Activated T-cell treated with anti-CD3 and anti-CD28 coated beads, Interleukin-2, amount 50 U/mL, for 24 hours (primary cell): Measurements from ENCODE around the gene FAM204A.

ENCODE experiments used
- DNase-seq: peaks from one replicate; pipeline ENCODE4 v3.0.0-alpha.2; 2020
- H3K27ac Mint-ChIP-seq: 2 replicates; pipeline ENCODE4 v1.8.0; 2020; ENCODE audit warnings: mild to moderate bottlenecking, mixed read lengths
- H3K27me3 Mint-ChIP-seq: 2 replicates; pipeline ENCODE4 v1.8.0; 2020; ENCODE audit warnings: mixed read lengths
- H3K36me3 Mint-ChIP-seq: 2 replicates; pipeline ENCODE4 v1.8.0; 2020; ENCODE audit warnings: low read depth, mixed read lengths
- H3K4me1 Mint-ChIP-seq: 2 replicates; pipeline ENCODE4 v1.8.0; 2020; ENCODE audit warnings: low read depth, mixed read lengths
- H3K4me3 Mint-ChIP-seq: 2 replicates; pipeline ENCODE4 v1.8.0; 2020; ENCODE audit warnings: mild to moderate bottlenecking, moderate library complexity, mixed read lengths
- H3K9me3 Mint-ChIP-seq: 2 replicates; pipeline ENCODE4 v1.8.0; 2020; ENCODE audit warnings: mixed read lengths

Gene FAM204A

DNA sequence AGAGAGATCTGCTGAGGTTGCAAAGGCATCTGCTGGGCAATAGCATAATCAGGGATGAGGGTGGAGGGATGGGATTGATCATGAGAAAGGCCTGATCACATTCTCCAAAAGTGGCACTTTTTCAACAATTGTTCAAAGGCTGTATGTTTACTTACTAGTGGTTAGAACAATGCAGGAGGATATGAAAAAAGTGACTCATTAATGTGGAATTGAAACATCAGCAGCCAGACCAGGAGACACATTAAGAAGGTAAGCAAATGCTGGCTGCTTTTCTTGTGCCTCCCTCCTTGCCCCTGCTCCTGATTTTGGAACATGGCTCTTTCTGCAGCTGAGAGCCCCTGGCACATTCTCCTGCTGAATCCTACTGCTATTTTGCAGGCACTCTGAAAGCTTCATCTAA, 63.5 kb downstream of the FAM204A start:
- no peaks in the 10 kb centered on the region for H3K36me3 Mint-ChIP-seq
- no peak for DNase-seq

DNA sequence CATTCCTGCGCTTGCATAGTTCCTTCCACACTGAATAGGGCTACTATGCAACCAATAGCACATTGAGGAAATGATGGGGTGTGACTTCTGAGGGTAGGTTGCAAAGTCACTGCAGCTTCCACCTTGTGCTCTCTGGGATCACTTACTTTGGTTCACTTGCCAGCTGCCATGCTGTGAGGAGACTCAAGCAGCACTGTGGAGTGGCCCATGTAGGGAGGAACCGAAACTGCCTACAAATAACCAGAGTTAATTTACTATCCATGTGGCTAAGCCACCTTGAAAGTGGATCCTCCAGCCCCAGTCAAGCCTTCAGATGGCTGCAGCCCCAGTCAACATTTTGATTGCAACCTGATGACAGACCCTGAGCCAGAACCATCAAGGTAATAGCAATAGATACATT, 64.3 kb downstream of the FAM204A start:
- Mint-ChIP-seq H3K4me1 (no peaks in the 10 kb centered on the region), H3K9me3 (peaks cover 8% of the 10 kb centered on the region), H3K36me3 (no peaks in the 10 kb centered on the region), H3K4me3 (no peak overlapping the region), H3K27me3 (peaks cover 11% of the 10 kb centered on the region), H3K27ac (no peak overlapping the region)
- no peak for DNase-seq

More for the DNA sequence above, 63.5 kb downstream of the FAM204A start:
- H3K9me3 Mint-ChIP-seq: peaks cover 8% of the 10 kb centered on the region
- H3K4me1 Mint-ChIP-seq: no peaks in the 10 kb centered on the region
- no peak overlapping the region for H3K27ac Mint-ChIP-seq
- no peak overlapping the region for H3K4me3 Mint-ChIP-seq
- peaks cover 15% of the 10 kb centered on the region for H3K27me3 Mint-ChIP-seq

DNA sequence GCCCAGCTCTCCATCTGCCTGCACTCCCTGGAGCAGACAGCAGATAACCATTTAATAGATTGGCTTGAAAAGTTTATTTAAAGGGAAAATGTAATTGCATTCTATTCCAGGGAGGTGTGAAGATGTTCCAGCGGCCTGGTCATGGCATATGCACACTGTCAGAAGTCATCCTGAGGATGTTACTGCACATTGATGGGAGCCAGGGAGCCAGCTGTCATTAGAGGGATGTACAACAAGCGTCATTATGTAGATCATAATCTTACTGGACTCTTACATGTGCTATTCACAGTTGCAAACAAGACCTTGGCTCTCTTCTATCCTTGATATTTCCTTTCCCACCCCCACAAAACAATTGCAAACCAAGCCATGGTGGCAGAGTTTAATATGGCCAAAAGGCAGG, 65.4 kb downstream of the FAM204A start:
- H3K4me3 Mint-ChIP-seq: no peak overlapping the region
- H3K36me3 Mint-ChIP-seq: no peaks in the 10 kb centered on the region
- H3K4me1 Mint-ChIP-seq: no peaks in the 10 kb centered on the region
- H3K9me3 Mint-ChIP-seq: peaks cover 8% of the 10 kb centered on the region
- peaks cover 20% of the 10 kb centered on the region for H3K27me3 Mint-ChIP-seq
- DNase-seq: no peak
- no peak overlapping the region for H3K27ac Mint-ChIP-seq

DNA sequence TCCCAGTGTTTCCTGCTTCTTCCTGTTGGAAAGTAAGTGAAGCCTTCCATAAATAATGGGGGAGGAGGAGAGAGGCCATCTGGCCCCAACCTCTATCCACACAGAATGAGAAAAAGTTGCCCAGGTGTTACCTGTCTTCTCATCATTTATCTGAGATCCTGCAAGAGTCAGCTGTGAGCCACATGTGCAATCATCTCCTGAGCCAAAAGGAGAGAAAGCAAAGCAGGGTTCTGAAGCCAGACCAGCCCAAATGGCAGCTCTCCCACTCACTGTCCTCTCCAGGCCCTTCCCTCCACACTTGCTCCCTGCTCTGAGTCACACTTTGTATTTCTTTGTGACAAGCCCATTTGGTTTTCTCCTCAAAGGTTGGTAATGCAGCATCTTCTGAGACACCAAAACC, 65.9 kb downstream of the FAM204A start:
- Mint-ChIP-seq H3K9me3 (peaks cover 8% of the 10 kb centered on the region), H3K27ac (no peak overlapping the region), H3K36me3 (no peaks in the 10 kb centered on the region), H3K27me3 (peaks cover 22% of the 10 kb centered on the region), H3K4me1 (no peaks in the 10 kb centered on the region), H3K4me3 (no peak overlapping the region)
- no peak for DNase-seq

DNA sequence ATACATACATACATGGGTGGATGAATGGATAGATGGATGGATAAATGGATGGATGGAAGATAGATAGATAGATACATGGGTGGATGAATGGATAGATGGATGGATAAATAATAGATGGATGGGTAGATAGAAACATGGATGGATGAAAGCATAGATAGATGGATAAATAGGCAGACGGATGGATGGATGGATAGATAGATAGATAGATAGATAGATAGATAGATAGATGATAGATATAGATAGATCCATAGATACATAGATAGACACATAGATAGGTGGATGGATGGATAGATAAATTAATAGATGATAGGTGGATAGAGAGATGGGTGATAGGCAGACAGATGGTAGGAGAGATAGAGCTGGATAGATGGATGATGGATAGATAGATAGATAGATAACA, 68.5 kb downstream of the FAM204A start:
- no peaks in the 10 kb centered on the region for H3K36me3 Mint-ChIP-seq
- peaks cover 37% of the 10 kb centered on the region for H3K27me3 Mint-ChIP-seq
- H3K27ac Mint-ChIP-seq: no peak overlapping the region
- peaks cover 8% of the 10 kb centered on the region for H3K9me3 Mint-ChIP-seq
- no peak overlapping the region for H3K4me3 Mint-ChIP-seq
- DNase-seq: no peak
- H3K4me1 Mint-ChIP-seq: no peaks in the 10 kb centered on the region

DNA sequence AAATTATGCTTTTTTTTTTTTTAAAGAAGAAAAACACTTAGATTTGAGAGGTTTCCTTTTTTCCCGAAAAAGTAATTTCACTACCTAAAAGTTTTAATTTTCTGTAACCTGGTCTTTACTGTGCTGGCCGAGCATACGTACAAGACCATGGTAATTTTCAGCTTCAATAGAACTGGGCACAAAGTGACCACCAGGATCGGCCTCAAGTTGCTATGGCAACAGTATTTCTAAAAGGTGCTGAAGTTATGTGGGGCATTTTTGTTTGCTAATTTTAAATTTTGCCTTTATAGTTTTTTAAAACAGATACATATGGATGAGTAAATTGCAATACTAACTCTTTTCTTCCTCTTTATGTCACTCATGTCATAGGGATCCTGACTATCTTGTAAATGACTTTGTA, 69.4 kb downstream of the FAM204A start:
- Mint-ChIP-seq H3K27me3 (peaks cover 45% of the 10 kb centered on the region), H3K27ac (no peak overlapping the region), H3K9me3 (peaks cover 4% of the 10 kb centered on the region), H3K36me3 (no peaks in the 10 kb centered on the region), H3K4me3 (no peak overlapping the region), H3K4me1 (no peaks in the 10 kb centered on the region)
- no peak for DNase-seq

DNA sequence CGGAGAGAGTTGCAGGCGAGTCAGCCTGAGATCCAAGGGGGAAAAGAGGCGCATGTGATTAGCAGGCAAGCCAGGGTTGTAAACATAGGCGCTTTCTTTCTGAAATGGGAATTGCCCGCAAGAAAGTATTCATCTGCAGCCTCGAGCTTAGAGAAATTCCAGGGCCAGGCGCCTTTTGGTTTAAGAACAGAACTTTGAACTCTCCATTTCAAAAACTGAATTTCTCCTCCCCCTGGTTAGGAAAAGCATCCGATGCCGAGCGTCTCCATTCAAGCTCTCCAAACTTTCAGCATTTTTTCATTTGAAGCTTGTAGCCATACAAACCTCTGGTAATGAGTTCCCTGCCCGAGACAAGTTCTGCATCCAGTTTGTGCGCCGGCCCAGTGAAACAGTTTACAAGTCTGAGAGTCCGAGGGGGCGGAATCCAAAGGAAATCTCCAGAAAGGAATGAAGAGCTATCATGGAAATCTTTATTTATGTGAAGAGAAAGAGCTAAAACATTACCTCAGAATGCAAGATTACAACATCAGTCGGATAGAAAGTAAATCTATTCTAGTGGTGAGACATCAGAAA, 69.9 kb downstream of the FAM204A start:
- Mint-ChIP-seq H3K4me3 (no peak overlapping the region), H3K9me3 (no peaks in the 10 kb centered on the region), H3K36me3 (no peaks in the 10 kb centered on the region), H3K4me1 (no peaks in the 10 kb centered on the region), H3K27ac (no peak overlapping the region), H3K27me3 (peaks cover 47% of the 10 kb centered on the region)
- no peak for DNase-seq

DNA sequence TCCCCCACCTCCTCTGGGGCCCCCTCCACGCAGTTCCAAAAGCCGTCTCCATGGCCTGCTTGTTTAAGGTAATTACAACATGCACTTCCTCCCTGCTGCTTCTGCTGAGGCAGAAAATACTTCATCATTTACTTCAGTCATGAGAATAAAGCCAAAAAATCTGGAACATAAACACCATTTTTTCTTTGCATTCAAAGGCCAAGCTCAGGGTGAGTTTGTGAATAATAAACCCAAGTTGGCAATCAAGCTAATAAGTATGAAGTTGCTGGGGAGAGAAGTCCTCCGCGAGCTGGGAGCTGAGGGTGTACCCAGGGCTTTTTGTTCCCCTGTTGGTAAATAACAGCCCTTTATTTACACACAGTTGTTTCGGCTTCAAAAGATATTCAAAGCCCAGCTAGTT, 70.5 kb downstream of the FAM204A start:
- Mint-ChIP-seq H3K4me1 (no peaks in the 10 kb centered on the region), H3K27ac (no peak overlapping the region), H3K27me3 (peaks cover 53% of the 10 kb centered on the region), H3K36me3 (no peaks in the 10 kb centered on the region), H3K9me3 (no peaks in the 10 kb centered on the region), H3K4me3 (no peak overlapping the region)
- DNase-seq: no peak

DNA sequence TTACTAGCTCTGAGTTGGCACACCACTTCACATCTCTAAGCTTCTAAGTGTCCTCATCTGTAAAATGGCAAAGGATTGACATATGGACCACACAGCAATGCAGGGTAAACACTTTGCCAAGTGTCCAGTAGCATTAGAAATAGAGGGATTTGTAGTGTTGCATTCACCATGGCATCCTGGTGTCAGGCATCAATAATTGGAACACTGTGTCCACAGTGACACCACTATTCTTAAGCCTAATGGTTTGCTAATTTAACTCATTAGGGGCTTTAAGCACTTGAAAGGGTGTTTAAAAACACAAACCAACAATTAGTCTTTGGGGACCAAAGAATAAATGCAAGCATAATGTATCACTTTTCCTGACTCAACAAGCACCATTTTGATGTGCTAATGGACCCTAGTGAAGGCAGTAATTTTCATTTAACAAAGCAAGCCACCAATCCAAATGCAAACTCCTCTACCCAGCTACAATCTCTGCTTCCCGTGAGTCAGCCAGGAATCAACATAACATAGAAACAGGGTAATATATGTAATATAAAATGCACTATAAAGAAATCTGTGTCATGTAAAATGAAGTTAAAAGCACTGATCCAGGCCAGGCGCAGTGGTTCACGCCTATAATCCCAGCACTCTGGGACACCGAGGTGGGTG, 75.9 kb downstream of the FAM204A start:
- DNase-seq: no peak
- H3K27ac Mint-ChIP-seq: no peak overlapping the region
- H3K9me3 Mint-ChIP-seq: no peaks in the 10 kb centered on the region
- no peaks in the 10 kb centered on the region for H3K36me3 Mint-ChIP-seq
- H3K4me1 Mint-ChIP-seq: no peaks in the 10 kb centered on the region
- H3K27me3 Mint-ChIP-seq: peaks cover 85% of the 10 kb centered on the region
- H3K4me3 Mint-ChIP-seq: no peak overlapping the region

DNA sequence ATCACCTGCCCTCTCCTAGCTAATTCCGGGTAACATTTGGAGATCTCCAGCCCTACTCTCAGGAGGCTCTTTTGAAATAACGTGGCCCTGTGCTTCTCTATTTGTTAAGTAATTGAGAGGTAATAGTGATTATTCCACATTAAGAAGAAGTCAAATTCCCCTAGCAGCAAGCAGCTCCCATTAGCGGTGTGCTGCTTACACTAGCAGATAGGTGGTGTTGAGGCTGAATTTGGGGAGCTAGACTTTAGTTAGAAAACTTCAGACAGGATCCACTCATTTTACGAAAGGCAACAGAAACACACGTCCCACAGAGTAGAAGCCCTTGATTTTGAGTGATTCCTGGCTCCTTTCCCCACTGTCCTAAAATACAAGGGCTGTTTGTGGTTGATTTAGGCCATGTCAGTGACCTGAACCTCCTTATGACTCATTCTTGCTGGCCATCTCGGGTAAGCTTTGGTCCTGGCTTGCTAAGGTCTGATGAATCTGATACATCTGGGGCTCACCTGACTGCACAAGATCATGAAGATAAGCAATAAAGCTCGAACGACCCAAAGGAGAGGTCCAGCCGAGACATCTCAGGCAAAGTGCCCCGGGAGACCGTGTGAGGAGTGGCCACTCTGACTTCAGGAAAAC, 77.2 kb downstream of the FAM204A start:
- H3K27me3 Mint-ChIP-seq: peaks cover 86% of the 10 kb centered on the region
- no peak overlapping the region for H3K4me3 Mint-ChIP-seq
- H3K27ac Mint-ChIP-seq: no peak overlapping the region
- H3K36me3 Mint-ChIP-seq: no peaks in the 10 kb centered on the region
- H3K4me1 Mint-ChIP-seq: no peaks in the 10 kb centered on the region
- DNase-seq: no peak
- no peaks in the 10 kb centered on the region for H3K9me3 Mint-ChIP-seq

DNA sequence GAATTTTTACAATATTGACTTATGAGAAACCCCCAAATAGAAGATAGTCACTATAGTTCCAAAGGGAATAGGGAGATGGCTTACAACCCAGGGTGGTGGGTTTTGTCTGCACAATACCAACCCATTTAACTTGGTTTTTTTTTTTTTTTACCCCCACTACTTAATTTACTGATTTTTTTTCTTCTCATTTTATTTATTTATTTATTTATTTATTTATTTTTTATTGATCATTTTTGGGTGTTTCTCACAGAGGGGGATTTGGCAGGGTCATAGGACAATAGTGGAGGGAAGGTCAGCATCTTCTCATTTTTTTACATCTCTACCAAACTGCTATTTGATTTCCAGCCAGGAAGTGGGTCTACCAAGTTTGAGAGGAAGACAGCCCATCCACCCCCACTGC, 77.9 kb downstream of the FAM204A start:
- Mint-ChIP-seq H3K27ac (no peak overlapping the region), H3K27me3 (peaks cover 88% of the 10 kb centered on the region), H3K4me3 (no peak overlapping the region), H3K4me1 (no peaks in the 10 kb centered on the region), H3K9me3 (no peaks in the 10 kb centered on the region), H3K36me3 (no peaks in the 10 kb centered on the region)
- no peak for DNase-seq

DNA sequence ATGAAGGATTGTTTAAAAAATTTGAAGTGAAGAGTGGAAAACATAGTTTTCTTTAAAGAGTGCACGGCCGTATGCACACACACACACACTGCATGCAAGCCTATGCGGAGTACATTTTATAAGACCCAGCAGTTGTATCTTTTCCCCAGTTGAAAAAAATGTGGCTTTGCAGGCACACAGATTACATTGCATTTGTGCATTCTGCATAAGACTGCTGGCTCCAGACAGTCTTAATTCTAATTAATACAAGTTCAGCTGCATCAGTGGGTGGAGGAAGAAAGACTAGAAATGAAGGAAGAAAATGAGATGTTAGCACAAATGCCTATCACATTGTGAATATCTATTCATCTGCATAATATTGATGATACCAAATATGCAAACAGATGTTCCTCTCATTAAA, 79.6 kb downstream of the FAM204A start:
- no peaks in the 10 kb centered on the region for H3K36me3 Mint-ChIP-seq
- no peak overlapping the region for H3K4me3 Mint-ChIP-seq
- DNase-seq: no peak
- H3K27ac Mint-ChIP-seq: no peak overlapping the region
- no peaks in the 10 kb centered on the region for H3K9me3 Mint-ChIP-seq
- no peaks in the 10 kb centered on the region for H3K4me1 Mint-ChIP-seq
- H3K27me3 Mint-ChIP-seq: peaks cover 88% of the 10 kb centered on the region

DNA sequence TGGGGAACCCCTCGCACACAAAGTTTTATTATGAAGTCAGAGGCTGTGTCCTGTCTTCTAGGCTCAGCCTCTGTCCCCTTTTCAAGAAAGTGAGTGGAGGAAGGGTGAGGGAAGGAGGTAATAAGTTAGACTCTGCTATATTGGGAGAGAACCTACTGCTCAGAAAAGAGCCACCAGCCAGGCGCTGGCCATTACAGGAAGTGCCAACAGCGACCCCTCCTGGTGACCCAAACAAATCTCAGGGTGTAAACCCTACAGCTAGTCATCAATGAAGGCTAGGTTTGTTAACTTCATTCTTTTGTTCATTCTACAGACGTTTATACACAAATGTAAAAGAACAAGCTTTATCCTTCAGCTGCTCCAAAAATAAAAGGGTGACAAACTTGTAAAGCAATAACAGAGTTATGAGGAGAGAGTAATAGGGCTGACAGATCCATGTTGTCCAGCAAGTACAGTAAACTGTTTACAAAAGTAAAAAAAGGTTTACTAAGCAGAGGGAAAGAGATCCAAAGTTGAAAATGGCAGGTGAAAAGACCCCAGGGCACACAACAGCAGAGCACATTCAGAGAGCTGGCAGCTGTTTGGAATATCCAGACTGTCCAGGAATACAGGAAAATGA, 82.7 kb downstream of the FAM204A start:
- Mint-ChIP-seq H3K4me1 (no peaks in the 10 kb centered on the region), H3K27ac (no peak overlapping the region), H3K9me3 (no peaks in the 10 kb centered on the region), H3K27me3 (peaks cover 77% of the 10 kb centered on the region), H3K36me3 (no peaks in the 10 kb centered on the region), H3K4me3 (no peak overlapping the region)
- no peak for DNase-seq

DNA sequence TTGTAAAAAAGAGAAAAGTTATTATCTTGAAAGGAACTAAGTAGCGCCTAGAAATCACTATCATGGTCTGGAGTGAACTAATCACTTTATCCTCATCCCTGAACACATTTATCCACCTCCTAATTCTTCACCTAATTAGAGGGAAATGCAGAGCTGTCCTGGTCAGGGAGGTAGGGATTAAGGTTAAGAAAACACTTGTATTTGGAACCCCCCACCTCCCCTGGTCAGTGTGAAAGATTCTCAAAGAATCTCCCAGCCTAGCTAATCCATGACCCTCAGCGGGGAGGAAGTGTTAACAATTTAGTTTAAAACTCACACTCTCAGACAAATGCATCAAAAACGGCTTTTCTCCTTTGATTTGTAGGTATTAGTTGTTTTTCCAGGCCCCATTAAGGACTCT, 83.8 kb downstream of the FAM204A start:
- no peaks in the 10 kb centered on the region for H3K9me3 Mint-ChIP-seq
- H3K36me3 Mint-ChIP-seq: no peaks in the 10 kb centered on the region
- no peak overlapping the region for H3K27ac Mint-ChIP-seq
- no peak overlapping the region for H3K4me3 Mint-ChIP-seq
- H3K4me1 Mint-ChIP-seq: no peaks in the 10 kb centered on the region
- DNase-seq: no peak
- H3K27me3 Mint-ChIP-seq: peaks cover 78% of the 10 kb centered on the region
